ENCODE measurements around the gene ARFIP1.

Gene ARFIP1

DNA sequence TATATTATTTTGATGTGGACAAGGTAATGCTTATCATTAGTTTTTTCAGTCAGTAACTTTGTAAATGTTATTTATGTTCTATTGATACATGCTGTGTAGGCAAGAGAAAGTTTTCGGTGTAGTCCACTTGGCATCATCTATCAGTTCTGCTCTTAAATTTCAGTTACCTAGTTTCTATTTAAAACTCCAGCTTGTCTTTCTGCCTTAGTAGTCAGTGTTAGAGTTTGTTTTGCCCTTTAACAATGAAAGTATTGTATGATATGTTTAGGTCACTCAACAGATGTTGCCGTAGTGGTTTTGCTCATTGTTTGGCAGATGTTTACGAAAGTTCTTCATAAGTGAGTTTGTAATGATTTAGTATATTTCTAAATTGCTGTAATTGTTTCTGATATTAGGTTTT, 121.5 kb downstream of the ARFIP1 start:
- no peak for DNase-seq

DNA sequence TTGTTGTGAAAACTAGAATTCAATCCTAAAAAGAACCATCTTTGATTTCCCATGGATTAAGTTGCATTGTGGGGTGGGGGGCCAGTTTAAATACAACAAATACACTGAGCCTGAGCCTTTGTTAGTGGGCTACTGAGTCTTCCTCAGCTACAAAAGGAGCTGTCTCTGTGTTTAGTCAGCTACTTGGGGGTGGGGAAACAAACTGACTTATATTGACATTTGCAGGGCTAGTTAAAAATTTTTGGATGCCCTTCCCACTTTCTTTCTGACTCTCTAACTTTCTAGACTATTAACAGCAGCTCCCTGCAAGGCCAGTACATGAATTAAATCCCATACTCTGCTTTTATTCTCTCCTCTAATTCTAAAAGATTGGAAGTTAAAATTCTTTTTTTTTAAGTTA, 123.9 kb downstream of the ARFIP1 start:
- DNase-seq, result no peak

DNA sequence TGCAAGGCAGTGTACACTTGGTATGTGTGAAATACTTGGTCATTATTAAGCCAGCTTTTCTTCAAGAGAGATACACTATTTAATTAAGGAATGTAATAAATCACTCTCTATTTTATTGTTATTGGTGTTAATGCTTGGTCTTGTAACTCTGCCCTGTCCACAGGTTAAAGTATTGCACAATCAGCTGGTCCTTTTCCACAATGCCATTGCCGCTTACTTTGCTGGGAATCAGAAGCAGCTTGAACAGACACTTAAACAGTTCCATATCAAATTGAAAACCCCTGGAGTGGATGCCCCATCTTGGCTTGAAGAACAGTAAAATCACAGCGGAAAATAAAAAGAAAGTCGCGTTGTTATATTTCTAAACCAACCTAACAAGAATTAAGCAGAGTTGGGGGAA, 130.1 kb downstream of the ARFIP1 start:
- no peak for DNase-seq

DNA sequence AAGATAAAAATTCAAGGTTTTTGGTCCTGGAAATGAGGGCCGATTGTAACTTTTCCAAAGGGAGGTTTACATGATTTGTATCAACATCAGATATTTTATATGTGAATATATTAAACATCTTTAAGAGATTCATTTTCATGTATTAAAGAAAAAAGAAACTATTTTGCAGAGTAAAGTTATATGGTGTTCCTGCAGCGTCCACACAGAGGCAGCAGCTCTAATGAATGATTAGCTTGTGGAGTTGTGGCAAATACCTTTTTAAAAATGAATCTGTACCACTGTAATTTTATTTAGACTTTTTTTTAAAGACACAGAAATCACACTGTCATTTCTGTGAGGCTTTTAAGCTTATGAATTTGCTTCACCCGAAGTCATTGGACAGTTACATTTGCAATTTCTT, 130.8 kb downstream of the ARFIP1 start:
- no peak for DNase-seq

DNA sequence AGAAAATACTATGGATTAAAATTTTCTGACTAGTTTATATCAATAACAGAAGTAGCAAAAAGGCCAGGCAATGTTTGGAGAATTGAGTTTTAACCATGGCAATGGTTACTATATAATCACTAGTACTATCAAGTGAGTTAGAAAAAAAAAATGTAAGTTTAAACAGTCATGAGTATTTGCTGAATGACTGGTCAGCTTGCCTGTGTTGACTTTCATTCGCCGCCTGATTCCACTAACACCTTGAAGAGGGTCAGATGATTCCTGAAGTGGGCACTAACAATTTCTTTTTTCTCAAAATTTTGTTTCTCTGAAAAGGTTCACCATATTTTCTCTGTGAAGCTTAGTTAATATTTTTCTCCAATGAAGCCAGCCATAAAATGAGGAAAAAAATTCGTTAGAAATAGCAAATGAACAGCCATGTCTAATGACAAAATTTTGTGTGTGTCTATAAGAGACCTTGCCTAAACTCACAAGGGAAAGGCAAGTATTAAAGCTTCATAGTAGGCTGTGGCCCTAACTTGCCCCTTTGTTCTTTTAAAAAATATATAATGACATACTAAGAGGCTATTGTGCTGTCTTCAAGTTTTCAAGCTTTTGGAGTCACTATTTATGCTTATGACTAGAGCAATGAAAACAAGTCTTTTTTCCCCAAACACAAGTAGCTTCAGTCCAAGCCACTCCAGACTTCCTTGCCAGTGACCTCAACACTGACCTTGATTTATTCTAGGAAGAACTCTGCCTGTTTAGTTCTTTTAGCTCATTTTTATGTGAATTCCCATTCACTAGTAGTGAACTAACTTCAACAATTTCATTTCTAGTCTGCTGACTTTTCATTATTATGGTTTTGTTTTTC, 138.0 kb downstream of the ARFIP1 start:
- DNase-seq, result no peak

DNA sequence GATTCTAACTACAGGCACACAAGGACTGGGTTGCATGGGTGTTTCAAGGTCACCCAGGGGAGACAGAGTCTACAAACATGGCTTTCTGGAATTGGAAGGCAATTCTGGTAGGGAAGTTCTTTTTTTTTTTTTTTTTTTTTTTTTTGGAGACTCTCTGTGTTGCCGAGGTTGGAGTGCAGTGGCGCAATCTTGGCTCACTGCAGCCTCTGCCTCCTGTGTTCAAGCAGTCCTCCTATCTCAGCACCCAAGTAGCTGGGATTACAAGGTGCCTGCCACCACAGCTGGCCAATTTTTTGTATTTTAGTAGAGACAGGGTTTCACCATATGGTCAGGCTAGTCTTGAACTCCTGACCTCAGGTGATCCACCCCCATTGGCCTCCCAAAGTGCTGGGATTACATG, 140.1 kb downstream of the ARFIP1 start:
- no peak for DNase-seq

DNA sequence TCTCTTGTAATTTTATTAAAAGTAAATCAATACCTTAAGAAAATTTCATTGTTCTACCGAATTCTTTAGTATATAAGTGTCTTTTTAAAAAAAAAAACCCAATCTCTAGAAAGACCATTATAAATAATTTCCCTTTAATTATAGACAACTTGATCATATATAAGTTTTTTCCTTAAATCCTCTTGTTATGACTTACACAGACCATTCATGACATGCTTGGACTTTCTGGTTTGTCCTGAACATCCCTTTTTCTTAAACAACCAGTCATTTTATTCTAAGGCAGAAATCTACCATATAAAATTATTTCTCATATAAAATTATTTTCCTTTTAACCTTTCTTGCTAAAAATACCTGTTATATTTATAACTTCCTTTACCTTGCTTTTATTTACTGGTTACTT, 141.0 kb downstream of the ARFIP1 start:
- DNase-seq, result peak; percentile 8 to 14

DNA sequence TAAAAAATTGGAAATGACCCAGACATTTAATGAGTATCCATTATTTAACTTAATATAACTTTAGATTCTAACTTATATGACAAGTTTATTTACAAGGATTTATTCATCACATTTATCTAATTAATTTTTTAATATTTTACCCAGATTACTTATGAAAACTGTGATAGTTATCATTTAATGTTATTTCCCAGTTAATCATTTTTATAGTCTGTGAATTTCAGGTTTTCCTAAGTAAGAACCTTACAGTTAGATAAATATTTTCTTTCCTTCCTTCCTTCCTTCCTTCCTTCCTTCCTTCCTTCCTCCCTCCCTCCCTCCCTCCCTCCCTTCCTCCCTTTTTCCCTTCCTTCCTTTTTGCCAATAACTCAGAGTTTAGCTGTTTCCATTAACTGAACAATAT, 141.5 kb downstream of the ARFIP1 start:
- no peak for DNase-seq

DNA sequence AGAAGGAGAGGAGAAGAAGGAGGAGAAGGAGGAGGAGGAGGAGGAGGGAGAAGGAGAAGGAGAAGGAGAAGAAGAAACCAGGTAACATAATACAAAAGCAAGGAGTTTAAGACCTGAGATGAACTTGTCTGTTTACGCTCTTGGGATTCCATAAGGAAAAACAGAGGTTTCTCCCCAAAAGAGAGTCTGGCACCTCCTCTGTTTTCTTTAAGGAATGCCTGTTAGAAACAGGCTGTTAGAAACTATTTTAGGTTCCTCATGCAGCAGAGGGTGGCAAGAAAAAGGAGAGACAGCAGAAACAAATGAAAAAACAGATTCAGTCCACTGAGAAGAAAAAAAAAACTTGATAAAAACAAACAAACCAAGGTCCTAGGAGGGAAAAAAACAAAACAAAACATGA, 146.1 kb downstream of the ARFIP1 start:
- no peak for DNase-seq

DNA sequence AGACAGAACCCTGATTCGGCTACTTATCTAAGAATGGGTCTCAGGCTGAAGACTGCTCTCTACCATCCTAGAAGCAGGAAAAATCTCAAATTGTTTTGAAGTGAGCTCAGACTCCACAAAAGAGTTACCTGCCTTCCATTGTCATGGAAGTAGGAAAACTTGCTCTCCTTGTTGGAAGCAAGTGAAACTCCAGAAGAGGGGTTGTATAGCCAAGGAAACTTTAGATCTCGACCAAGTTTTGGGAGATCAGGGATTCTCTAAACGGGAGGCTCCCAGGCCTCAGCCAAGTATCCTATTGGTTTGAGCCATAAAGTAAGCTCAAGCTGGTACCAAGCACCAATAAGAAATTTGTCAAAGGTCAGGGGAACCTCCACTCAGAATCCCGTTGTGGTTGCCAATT, 147.2 kb downstream of the ARFIP1 start:
- DNase-seq, result no peak

DNA sequence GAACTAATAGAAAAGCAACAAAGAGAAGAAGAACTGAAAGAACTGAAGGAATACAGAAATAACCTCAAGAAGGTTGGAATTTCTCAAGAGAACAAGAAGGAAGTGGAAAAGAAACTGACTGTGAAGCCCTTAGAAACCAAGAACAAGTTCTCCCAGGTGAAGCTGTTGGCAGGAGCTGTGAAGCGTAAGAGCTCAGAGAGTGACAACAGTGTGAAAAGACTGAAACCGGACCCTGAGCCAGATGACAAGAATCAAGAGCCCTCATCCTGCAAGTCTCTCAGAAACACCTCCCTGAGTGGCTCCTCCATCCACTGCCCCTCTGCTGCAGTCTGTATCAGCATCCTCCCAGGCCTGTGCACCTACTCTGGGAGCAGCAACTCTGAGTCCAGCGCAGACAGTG, 148.0 kb downstream of the ARFIP1 start:
- DNase-seq, result no peak

DNA sequence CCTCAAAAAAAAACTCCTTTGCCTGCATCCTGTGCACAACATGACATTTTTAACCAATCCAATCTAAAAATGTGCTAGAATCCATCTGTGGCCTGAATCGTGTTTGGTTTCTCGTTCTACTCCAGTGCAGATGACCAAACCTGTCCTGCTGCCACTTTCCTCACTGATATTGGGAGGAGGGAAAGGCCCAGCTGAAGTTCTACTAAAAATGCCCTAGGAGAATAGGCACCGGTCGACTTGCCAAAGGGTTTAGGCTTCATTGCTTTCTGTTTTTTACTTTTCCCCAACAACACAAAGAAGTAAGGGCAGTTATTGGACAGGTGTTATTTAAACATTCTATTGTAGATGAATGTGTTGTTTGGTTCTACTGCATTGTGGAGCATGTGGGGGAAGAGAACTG, 148.5 kb downstream of the ARFIP1 start:
- DNase-seq, result no peak

DNA sequence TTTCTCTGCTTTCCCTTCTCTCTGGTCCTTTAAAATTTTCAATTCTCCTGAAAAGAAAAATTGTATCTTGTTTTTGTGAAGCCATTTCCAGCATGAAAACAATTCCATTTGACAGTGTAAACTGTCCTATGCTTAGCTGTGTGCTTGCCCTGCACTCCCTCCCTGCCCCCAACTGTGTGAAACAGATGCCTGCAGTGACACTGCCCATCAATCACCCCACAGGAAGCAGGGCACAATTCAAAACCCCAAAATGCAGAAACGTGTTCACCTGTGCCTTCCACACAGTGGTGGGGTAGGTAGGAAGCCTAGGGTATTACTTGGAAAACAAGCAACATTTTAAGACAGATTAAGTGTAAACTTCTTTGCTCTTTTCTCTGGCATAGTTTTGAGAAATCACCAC, 150.1 kb downstream of the ARFIP1 start:
- no peak for DNase-seq

DNA sequence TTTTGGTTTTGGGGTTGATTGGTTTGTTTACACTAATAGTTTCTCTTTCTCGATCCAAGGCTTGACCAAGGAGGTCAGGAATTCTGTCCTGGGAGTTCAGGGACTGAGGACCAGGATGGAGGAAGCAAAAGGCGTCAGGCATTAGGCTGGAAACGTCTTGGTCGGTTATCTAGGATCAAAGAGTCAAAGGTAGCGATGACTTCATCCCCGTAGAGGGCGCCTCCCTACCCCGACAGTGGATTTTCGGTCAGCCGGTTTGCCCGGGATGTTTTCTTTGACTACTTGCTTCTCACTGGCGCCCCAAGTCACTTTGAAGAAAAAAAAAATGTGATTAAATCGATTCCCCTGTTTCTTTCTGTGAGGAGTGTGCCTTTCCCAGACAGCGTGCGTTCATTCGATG, 155.4 kb downstream of the ARFIP1 start:
- DNase-seq, result no peak

DNA sequence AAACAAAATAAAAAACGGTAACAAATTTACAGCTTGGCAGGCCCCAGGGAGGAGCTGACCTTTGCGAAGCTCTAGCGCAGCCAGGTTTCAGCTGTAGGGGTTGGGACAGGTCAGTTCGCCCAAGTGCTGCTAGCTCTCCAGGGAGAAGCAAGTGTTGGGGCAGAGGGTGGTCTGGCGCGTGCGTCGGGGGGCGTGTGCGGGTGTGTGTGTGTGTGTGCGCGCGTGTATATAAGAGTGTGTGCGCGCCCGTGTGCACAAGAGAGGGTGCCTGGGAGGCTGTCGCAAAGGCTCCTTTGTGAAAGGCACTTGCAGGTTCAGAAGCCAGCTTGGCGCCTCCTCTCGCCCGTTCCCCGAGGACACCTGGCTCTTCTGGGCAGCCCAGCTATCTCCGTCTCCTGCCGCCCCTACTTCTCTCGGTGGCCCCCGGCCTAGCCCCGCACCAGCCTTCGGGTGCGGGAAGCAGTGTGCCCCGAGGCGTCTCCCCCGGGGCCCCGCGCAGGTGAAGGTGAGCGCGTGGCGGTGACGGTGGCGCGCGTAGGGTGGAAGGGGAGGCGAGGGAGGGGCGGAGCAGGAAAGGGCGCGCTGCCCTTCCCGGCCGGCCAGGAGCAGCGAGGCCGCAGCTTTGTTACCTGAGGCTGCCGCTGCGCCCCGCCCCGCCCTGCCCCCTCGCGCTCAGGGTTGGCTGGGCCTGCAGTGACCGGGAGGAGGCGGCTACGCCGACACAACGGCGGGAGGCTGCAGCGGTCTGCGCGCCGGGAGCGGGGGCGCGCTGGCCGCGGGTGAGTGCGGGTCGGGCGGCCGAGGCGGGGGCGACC, 156.1 kb downstream of the ARFIP1 start, which contains the start of gene FHDC1:
FHDC1 (plus strand) TSS at position 693 of the 815 bp plus-strand sequence. CDS start 6,735 bp downstream, outside the sequence.
- peak in 1 of 2 experiments; percentile 17 for DNase-seq

DNA sequence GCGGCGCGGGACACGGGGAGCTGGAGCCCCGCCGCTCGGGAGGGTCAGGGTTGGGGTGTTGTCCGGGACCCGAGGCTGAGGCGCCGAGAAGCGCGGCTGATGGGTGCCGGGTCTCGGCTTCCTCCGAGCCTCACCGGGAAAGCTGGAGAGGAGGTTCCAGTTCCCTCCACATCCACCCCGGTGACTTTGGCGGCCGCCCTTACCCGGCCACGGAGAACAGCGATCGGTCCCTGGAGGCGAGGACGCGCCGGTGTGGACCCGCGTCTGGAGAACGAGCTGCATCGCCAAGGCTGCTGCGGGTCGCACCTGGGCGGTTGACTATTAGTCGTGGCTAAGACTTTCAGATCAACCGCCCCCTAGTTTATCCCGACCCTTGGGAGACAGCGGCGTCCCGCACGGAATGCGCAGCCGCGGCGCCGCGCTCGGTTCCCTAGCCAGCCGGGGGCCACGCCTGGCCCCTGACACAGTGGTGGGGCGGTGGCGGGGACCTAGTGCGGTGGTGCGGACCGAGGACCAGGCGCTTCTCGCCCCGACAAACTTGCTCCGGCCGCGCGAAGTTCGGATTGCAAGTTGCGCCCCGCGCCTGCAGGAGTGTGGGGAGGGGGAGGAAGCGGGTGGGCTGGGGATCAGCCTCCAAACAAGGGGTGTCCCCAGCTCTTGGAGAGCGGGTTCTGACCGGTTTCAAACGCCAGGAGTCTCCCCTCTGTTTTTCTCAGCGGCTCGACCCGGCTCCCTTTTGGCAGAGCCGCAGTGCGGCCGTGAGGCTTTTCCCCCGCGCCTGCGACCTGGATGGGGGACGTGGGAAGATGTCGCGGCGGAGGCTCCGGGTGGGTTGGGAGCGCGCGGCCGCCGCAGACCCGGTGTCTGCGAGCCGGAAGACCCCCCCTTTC, 156.9 kb downstream of the ARFIP1 start:
- DNase-seq, result peak in 1 of 2 experiments; percentile 9

DNA sequence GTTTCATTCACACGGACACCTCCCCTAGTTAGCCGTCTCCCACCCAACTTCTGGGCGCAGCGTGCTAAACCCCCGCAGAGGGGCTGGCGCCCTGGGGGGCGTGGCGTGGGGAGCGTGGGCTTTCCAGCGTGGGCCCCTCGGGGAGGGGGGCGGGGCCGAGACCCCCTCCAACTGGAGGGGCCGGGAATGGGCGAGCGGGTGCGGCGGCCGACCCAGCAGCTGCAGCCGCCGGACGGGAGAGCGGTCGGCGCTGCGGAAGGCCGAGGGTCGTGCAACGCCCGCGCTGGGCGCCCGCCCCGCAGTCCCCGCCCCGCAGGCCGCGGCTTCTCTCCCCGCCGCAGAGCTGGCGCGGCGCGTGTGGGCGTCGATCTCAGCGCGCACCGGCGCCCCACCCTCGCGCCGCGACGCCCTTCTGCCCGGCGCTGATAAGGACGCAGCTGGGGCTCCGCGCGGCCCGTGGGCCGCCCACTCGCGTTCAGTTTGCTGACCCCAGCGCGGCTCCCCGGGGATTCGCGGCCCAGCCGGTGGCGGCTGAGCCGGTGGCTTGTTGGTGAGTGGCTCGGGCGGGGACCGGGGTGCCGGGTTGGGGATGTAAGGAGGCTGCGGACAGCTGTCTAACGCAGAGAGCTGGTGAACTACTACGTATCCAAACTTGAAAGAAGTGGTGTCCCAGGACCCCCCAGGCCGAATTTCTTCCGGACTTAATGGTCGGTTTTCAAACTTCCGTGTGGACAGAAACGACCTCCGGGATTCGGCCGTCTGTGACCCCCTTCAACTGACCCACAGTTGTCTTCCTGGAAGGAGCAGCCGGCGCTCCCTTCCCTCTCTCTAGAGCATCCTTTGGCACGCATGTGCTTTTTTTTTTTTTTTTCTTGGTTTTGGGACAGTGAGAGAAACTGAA, 157.8 kb downstream of the ARFIP1 start:
- peak in 1 of 2 experiments; percentile 18 for DNase-seq

DNA sequence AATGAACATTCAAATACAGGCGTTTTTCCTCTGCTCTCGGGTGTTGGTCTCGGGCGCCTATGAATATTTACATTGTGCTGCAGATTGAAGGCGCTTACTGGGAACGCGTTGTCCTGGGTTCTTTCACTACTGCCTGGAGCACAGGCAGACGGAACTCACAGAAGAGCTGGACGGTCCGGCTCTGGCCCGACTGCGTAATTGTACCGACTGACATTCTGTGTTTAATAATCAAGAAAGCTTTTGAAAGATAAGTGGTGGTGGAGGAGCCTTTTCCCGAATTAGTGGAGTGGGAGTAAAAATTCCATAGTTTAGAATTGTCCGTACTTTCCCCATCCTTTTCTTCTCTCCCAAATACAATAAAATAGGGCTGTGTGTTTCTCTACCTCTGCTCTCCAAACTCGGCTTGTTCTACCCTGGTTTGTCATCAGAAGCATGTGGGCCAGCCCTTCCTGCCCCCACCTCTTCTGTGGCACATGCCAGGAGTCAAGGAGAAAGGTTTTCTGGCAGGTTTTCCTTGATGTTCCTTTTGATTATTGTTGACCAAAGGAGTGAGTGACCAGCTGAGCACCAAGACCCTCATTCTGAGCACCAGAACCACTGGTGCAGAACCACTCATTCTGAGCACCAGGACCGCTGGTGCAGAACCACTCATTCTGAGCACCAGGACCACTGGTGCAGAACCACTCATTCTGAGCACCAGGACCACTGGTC, 158.6 kb downstream of the ARFIP1 start:
- DNase-seq, result no peak

DNA sequence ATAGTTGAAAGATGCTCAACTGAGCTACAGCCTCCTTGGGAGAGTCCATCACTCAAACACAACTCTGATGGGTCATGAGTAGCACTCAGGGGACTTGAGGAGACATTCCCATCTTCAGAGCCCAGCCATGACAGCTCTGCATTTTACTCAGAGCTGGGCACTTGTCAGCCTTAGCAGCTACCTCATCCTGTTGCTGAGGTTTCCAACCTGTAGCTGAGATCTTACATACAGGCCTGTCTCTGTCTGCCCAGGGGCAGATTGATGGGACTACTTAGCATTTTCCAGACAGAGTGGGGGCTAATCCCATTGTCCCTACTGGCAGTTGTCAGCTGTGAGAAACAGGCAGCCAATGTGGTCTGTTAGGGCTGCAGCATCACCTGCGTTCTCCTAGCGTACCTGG, 159.9 kb downstream of the ARFIP1 start:
- no peak for DNase-seq

DNA sequence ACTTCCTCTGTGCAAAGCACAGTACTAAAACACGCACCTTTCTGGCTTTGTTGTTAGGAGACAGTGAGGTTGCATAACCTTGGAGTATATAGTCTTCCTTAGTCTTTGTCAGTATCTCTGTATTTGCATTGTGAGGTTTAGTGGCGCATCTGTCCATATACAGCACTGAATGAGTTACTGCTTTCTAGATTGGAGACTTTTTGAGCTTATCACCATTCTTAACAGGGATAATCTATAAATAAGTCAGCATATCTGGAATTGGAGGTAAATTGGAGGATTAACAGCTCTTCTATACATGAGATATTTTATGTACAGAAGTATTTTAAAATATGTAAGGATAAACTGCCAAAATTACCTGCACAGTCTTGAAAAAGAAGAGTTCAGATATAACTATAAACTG, 160.7 kb downstream of the ARFIP1 start:
- DNase-seq, result no peak

DNA sequence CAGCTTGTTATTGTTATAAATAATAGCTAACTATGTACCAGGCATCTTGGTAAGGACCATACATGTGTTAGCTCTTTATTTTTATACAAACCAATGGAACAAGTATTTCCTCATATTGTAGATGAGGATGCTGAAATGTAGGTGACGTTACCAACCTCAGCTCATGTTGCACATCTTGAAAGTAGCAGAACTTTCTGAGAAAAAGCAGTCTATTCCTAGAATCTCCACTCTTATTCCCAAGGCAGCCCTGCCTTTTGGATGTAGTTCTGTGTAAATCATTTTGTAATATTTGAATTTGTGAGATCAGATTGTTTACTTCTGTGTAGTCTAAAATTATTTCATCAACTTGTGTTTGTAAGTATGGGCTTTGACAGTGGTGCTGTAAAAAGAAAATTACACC, 161.7 kb downstream of the ARFIP1 start:
- DNase-seq, result no peak
